Measurements from ENCODE around the gene TMPRSS7. TPM values are rescaled to one million over a fixed set of nuclear protein-coding genes. Genes with fewer than 3 reads are reported as not detected.

TMPRSS7 gene
- total RNA-seq, 1 donor from 2014 or later: not detected

GRCh38 chr3:112121577-112122547 lies 87.3 kb downstream of the TMPRSS7 start:
- DNase-seq (ENCODE audit: low spot score): no peak
- Mint-ChIP-seq H3K4me1 (ENCODE audit: low read depth) (peaks cover 28% of the 10 kb centered on the region), H3K4me3 (ENCODE audit: low read depth) (no peak overlapping the region), H3K9me3 (no peaks in the 10 kb centered on the region), H3K36me3 (ENCODE audit: low read depth) (peaks cover 39% of the 10 kb centered on the region), H3K27me3 (ENCODE audit: low read depth) (no peaks in the 10 kb centered on the region), H3K27ac (no peak overlapping the region)
- intact Hi-C loops (cut with micrococcal nuclease): no loop called here

GRCh38 chr3:112122870-112123269 lies 88.3 kb downstream of the TMPRSS7 start:
- intact Hi-C loops (cut with micrococcal nuclease): no loop called here
- no peak overlapping the region for H3K4me3 Mint-ChIP-seq (ENCODE audit: low read depth)
- H3K27me3 Mint-ChIP-seq (ENCODE audit: low read depth): no peaks in the 10 kb centered on the region
- no peaks in the 10 kb centered on the region for H3K9me3 Mint-ChIP-seq
- no peak overlapping the region for H3K27ac Mint-ChIP-seq
- H3K36me3 Mint-ChIP-seq (ENCODE audit: low read depth): peaks cover 30% of the 10 kb centered on the region
- peaks cover 35% of the 10 kb centered on the region for H3K4me1 Mint-ChIP-seq (ENCODE audit: low read depth)
- no peak for DNase-seq (ENCODE audit: low spot score)

GRCh38 chr3:112123548-112123947 lies 89.0 kb downstream of the TMPRSS7 start:
- Mint-ChIP-seq H3K36me3 (ENCODE audit: low read depth) (peaks cover 29% of the 10 kb centered on the region), H3K4me3 (ENCODE audit: low read depth) (no peak overlapping the region), H3K27ac (no peak overlapping the region), H3K9me3 (no peaks in the 10 kb centered on the region), H3K4me1 (ENCODE audit: low read depth) (peaks cover 42% of the 10 kb centered on the region), H3K27me3 (ENCODE audit: low read depth) (no peaks in the 10 kb centered on the region)
- DNase-seq (ENCODE audit: low spot score): no peak
- intact Hi-C loops (cut with micrococcal nuclease): no loop called here

GRCh38 chr3:112124907-112125607 lies 90.5 kb downstream of the TMPRSS7 start:
- Mint-ChIP-seq H3K36me3 (ENCODE audit: low read depth) (peaks cover 26% of the 10 kb centered on the region), H3K4me3 (ENCODE audit: low read depth) (no peak overlapping the region), H3K4me1 (ENCODE audit: low read depth) (peaks cover 46% of the 10 kb centered on the region), H3K27ac (no peak overlapping the region), H3K9me3 (no peaks in the 10 kb centered on the region), H3K27me3 (ENCODE audit: low read depth) (no peaks in the 10 kb centered on the region)
- DNase-seq (ENCODE audit: low spot score): no peak
- intact Hi-C loops (cut with micrococcal nuclease): no loop called here

- Mint-ChIP-seq H3K27ac (no peak overlapping the region), H3K4me1 (ENCODE audit: low read depth) (peaks cover 44% of the 10 kb centered on the region), H3K9me3 (no peaks in the 10 kb centered on the region), H3K27me3 (ENCODE audit: low read depth) (no peaks in the 10 kb centered on the region), H3K4me3 (ENCODE audit: low read depth) (no peak overlapping the region), H3K36me3 (ENCODE audit: low read depth) (peaks cover 30% of the 10 kb centered on the region)
- no peak for DNase-seq (ENCODE audit: low spot score)
- intact Hi-C loops (cut with micrococcal nuclease): no loop called here
Observed at GRCh38 chr3:112126511-112126911, 92.0 kb downstream of the TMPRSS7 start.

- H3K4me3 Mint-ChIP-seq (ENCODE audit: low read depth): peak overlapping the region; percentile 49
- intact Hi-C loops (cut with micrococcal nuclease): no loop called here
- H3K4me1 Mint-ChIP-seq (ENCODE audit: low read depth): peaks cover 51% of the 10 kb centered on the region
- no peaks in the 10 kb centered on the region for H3K9me3 Mint-ChIP-seq
- DNase-seq (ENCODE audit: low spot score): no peak
- H3K36me3 Mint-ChIP-seq (ENCODE audit: low read depth): peaks cover 24% of the 10 kb centered on the region
- H3K27ac Mint-ChIP-seq: no peak overlapping the region
- no peaks in the 10 kb centered on the region for H3K27me3 Mint-ChIP-seq (ENCODE audit: low read depth)
Observed at GRCh38 chr3:112127522-112128494, 93.3 kb downstream of the TMPRSS7 start.

- Mint-ChIP-seq H3K36me3 (ENCODE audit: low read depth) (peaks cover 20% of the 10 kb centered on the region), H3K27ac (peak overlapping the region; percentile 44), H3K4me1 (ENCODE audit: low read depth) (peaks cover 64% of the 10 kb centered on the region), H3K27me3 (ENCODE audit: low read depth) (no peaks in the 10 kb centered on the region), H3K4me3 (ENCODE audit: low read depth) (no peak overlapping the region), H3K9me3 (no peaks in the 10 kb centered on the region)
- intact Hi-C loops (cut with micrococcal nuclease): no loop called here
- DNase-seq (ENCODE audit: low spot score): peak; percentile 26
Observed at GRCh38 chr3:112128843-112129727, 94.5 kb downstream of the TMPRSS7 start.

GRCh38 chr3:112129925-112130637 lies 95.5 kb downstream of the TMPRSS7 start:
- H3K27me3 Mint-ChIP-seq (ENCODE audit: low read depth): no peaks in the 10 kb centered on the region
- H3K27ac Mint-ChIP-seq: no peak overlapping the region
- no peak overlapping the region for H3K4me3 Mint-ChIP-seq (ENCODE audit: low read depth)
- intact Hi-C loops (cut with micrococcal nuclease): loop anchor here (5.0 to 10.0 kb wide), 2 partner anchors 305 to 842 kb away; no protein-coding TSS in a partner anchor
- H3K9me3 Mint-ChIP-seq: no peaks in the 10 kb centered on the region
- peaks cover 72% of the 10 kb centered on the region for H3K4me1 Mint-ChIP-seq (ENCODE audit: low read depth)
- H3K36me3 Mint-ChIP-seq (ENCODE audit: low read depth): peaks cover 14% of the 10 kb centered on the region
- no peak for DNase-seq (ENCODE audit: low spot score)

- Mint-ChIP-seq H3K9me3 (no peaks in the 10 kb centered on the region), H3K27me3 (ENCODE audit: low read depth) (no peaks in the 10 kb centered on the region), H3K27ac (no peak overlapping the region)
Observed at GRCh38 chr3:112130638-112130993, 96.1 kb downstream of the TMPRSS7 start.

More at GRCh38 chr3:112130638-112130993, 96.1 kb downstream of the TMPRSS7 start:
- peaks cover 11% of the 10 kb centered on the region for H3K36me3 Mint-ChIP-seq (ENCODE audit: low read depth)
- no peak for DNase-seq (ENCODE audit: low spot score)
- H3K4me3 Mint-ChIP-seq (ENCODE audit: low read depth): no peak overlapping the region
- H3K4me1 Mint-ChIP-seq (ENCODE audit: low read depth): peaks cover 77% of the 10 kb centered on the region
- intact Hi-C loops (cut with micrococcal nuclease): loop anchor here (5.0 to 10.0 kb wide), 2 partner anchors 304 to 842 kb away; no protein-coding TSS in a partner anchor
